ENCODE measurements around the gene CREB3. TPM values are rescaled to one million over a fixed set of nuclear protein-coding genes. Genes with fewer than 3 reads are reported as not detected.
A peak's percentile ranks its signal among the peaks of the same experiment; 100 is the strongest.

CREB3 gene
- total and polyA plus RNA-seq, 9 of the 15 experiments (the other 6 are each of a cell fraction or from before 2014, with no cell fraction given), result 5.7 to 18.3 (median 14.9) TPM

- TF ChIP-seq CHD7 (IDR thresholded peaks at IDR 0.05; ENCODE audit: low read depth, low read length), result no peak
- TF ChIP-seq ZNF232 (CRISPR knock-in tag; IDR thresholded peaks at IDR 0.05), result no peak
- no peak for TF ChIP-seq KLF10 (CRISPR knock-in tag; IDR thresholded peaks at IDR 0.05)
- TF ChIP-seq ZNF584 (CRISPR knock-in tag; IDR thresholded peaks at IDR 0.05; ENCODE audit: low read depth), result 0 out of 2 replicates have a peak, but pooled peaks have one; percentile 27
- TF ChIP-seq GATA2 (CRISPR knock-in tag; IDR thresholded peaks at IDR 0.05), result peak; percentile 60; the same call in 1 of the 2 replicates
- peak; percentile 27; the same call in 1 of the 2 replicates for TF ChIP-seq REST (IDR thresholded peaks at IDR 0.05; ENCODE audit: borderline replicate concordance)
- no peak for TF ChIP-seq REST (CRISPR knock-in tag; IDR thresholded peaks at IDR 0.05; ENCODE audit: low read depth)
Measured at GRCh38 chr9:35728041-35728971, 4.2 kb upstream of the CREB3 start (continued).
